Thyroid gland (tissue), 4 donors: ENCODE data around the gene MSLN.

Experiments
- CTCF ChIP-seq, 6 experiments: fragments of 200-600 bp in 3 of 6; fragments of 450-650 bp in 3 of 6; sonication (generic) in 3 of 6; IDR thresholded peaks; one replicate each; pipeline ENCODE4 v1.5.1; 2016 to 2019; ENCODE audit warnings: antibody characterized with exemption in 6 of 6, mild to moderate bottlenecking in 2 of 6, inconsistent platforms in 1 of 6, moderate library complexity in 1 of 6
- POLR2A ChIP-seq, 2 donors: fragments of 450-650 bp; IDR thresholded peaks; one replicate each; pipeline ENCODE4 v1.6.1; 2017; ENCODE audit warnings: antibody characterized with exemption in 2 of 2, mild to moderate bottlenecking in 2 of 2, moderate library complexity in 1 of 2

GRCh38 chr16:720447-720989 lies 40.0 kb upstream of the MSLN start:
- TF ChIP-seq POLR2A (IDR thresholded peaks at IDR 0.05) = no peak
- no peak for TF ChIP-seq CTCF (IDR thresholded peaks at IDR 0.05)
